A673 (cell line): ENCODE results near the gene HBA2.

Experiments used
- CTCF ChIP-seq: fragments of 300-800, 200-600 bp; sonication (generic); conservative IDR thresholded peaks from 2 replicates; pipeline ENCODE4 v1.5.1; 2017; ENCODE audit warnings: low read depth, mild to moderate bottlenecking, antibody characterized with exemption, low read length, moderate library complexity, mixed read lengths
- EZH2 ChIP-seq: fragments of 200-600 bp; sonication (generic); IDR thresholded peaks from 2 replicates; pipeline ENCODE4 v1.6.1; 2017; ENCODE audit warnings: borderline replicate concordance, low read depth, mild to moderate bottlenecking, mixed read lengths, antibody characterized with exemption, low read length; ENCODE audit not compliant: poor library complexity, severe bottlenecking

- TF ChIP-seq EZH2 (no peak), CTCF (no peak)
Observed at GRCh38 chr16:144797-145252, 27.9 kb upstream of the HBA2 start.
